Measurements from ENCODE around the gene CPEB4. TPM values are rescaled to one million over a fixed set of nuclear protein-coding genes. Genes with fewer than 3 reads are reported as not detected.
A peak's percentile ranks its signal among the peaks of the same experiment; 100 is the strongest.

CPEB4 gene
- total and polyA plus RNA-seq, 4 donors, result 14.3 to 113 (median 32.1) TPM

DNA sequence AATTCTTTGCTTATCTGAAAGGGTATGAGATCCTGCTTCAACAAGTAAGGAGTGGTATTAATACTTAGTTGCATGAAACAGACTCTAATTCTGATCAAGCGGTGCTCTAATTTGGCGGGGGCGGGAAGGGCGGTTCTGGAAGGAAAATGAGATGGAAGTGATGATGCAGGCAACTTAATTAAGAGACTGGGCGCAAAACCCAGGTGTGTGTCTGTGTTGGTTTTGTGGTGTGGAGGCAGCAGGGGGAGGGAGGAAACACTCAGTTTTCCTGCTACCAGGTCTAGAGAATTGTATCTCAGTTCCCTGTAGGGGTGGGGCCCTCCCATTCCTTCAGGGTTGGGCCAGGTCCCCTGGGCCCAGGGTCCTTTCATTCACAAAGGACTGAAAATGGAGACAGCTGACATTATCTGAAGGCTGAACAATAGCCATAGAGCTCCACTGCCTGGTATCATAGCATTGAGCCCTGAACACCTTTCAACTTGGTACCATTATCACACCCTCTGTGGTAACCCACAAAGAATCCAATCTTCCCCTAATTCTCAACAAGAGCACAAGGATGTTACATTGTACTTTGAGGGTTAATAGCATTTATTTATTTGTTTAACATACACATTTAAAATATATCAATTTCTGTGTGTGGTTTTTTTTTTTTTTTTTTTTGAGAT is 83.7 kb downstream of the CPEB4 start:
- 97% methylated on average over 5 of the region's 5 CpGs for WGBS
- H3K36me3 ChIP-seq (ENCODE audit: control insufficient read depth in 4 of 4, insufficient read depth in 3 of 4, low read depth in 1 of 4, low read length in 3 of 4), result no peaks in the 10 kb centered on the region
- no peak for DNase-seq (ENCODE audit: low spot score)
- H3K9me3 ChIP-seq (ENCODE audit: control insufficient read depth in 4 of 4, low read length in 3 of 4), result no peaks in the 10 kb centered on the region
- H3K4me3 ChIP-seq (ENCODE audit: low read depth in 1 of 3, low read length in 3 of 3), result no peak overlapping the region
- TF ChIP-seq, protein P1, sequence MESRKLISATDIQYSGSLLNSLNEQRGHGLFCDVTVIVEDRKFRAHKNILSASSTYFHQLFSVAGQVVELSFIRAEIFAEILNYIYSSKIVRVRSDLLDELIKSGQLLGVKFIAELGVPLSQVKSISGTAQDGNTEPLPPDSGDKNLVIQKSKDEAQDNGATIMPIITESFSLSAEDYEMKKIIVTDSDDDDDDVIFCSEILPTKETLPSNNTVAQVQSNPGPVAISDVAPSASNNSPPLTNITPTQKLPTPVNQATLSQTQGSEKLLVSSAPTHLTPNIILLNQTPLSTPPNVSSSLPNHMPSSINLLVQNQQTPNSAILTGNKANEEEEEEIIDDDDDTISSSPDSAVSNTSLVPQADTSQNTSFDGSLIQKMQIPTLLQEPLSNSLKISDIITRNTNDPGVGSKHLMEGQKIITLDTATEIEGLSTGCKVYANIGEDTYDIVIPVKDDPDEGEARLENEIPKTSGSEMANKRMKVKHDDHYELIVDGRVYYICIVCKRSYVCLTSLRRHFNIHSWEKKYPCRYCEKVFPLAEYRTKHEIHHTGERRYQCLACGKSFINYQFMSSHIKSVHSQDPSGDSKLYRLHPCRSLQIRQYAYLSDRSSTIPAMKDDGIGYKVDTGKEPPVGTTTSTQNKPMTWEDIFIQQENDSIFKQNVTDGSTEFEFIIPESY (IDR thresholded peaks at IDR 0.05), result no peak
- H3K9ac ChIP-seq (ENCODE audit: low read depth in 1 of 2, low read length in 2 of 2), result no peak overlapping the region
- peaks cover 4 to 15% (median 10%) of the 10 kb centered on the region in 4 donors for H3K4me1 ChIP-seq (ENCODE audit: control insufficient read depth in 4 of 4, insufficient read depth in 4 of 4, low read length in 3 of 4)
- H3K27ac ChIP-seq (ENCODE audit: low read depth in 1 of 2, low read length in 2 of 2), result no peak overlapping the region
- no peaks in the 10 kb centered on the region for H3K27me3 ChIP-seq (ENCODE audit: control insufficient read depth in 4 of 4, insufficient read depth in 4 of 4, low read length in 3 of 4)

GRCh38 chr5:173972607-173972924 is 84.4 kb downstream of the CPEB4 start:
- 77% methylated on average over 6 of the region's 6 CpGs for WGBS
- H3K9me3 ChIP-seq (ENCODE audit: control insufficient read depth in 4 of 4, low read length in 3 of 4), result no peaks in the 10 kb centered on the region
- peak overlapping the region in 1 of 2 donors; percentile 47 for H3K9ac ChIP-seq (ENCODE audit: low read depth in 1 of 2, low read length in 2 of 2)

DNA sequence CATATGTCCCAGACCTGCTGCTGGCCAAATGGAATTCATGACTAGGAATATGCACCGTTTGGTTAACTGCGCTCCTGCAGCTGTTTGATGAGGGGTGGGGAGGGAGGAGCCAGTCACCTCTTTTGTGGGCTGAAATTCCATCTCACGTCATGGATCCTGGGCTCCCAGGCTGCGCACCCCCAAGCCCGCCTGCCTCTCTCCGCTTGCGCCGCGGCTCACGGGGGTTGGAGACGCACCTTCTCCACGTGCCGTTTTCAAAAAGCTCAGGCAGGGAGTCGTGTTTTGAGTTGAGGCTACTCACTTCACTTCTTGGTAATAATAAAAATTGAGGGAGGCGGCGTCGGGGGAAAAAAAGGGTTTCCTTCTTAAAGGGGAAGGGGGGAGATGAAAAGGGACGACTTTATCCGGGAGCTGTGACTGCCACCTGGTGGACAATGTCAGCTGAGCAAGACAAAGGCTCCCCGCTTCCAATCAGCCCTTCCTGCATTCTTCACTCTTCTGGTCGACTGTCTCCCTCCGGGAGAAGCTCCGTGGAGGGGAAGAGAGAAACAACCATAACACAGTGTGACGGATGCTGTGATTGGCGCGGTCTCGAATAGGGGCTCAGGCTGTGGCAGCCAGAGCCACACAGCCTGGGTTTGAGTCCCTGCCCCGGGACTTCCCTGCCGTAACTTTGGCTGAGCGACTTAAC is 84.9 kb downstream of the CPEB4 start:
- Histone ChIP-seq H3K27me3 (ENCODE audit: control insufficient read depth in 4 of 4, insufficient read depth in 4 of 4, low read length in 3 of 4) (no peaks in the 10 kb centered on the region), H3K27ac (ENCODE audit: low read depth in 1 of 2, low read length in 2 of 2) (peak overlapping the region; percentile 4 to 17), H3K4me1 (ENCODE audit: control insufficient read depth in 4 of 4, insufficient read depth in 4 of 4, low read length in 3 of 4) (peaks cover 4 to 15% (median 10%) of the 10 kb centered on the region in 4 donors), H3K4me3 (ENCODE audit: low read depth in 1 of 3, low read length in 3 of 3) (peak overlapping the region; percentile 49 to 66 (median 53)), H3K9me3 (ENCODE audit: control insufficient read depth in 4 of 4, low read length in 3 of 4) (no peaks in the 10 kb centered on the region), H3K9ac (ENCODE audit: low read depth in 1 of 2, low read length in 2 of 2) (peak overlapping the region; percentile 56 to 59), H3K36me3 (ENCODE audit: control insufficient read depth in 4 of 4, insufficient read depth in 3 of 4, low read depth in 1 of 4, low read length in 3 of 4) (no peaks in the 10 kb centered on the region)
- DNase-seq (ENCODE audit: low spot score), result peak; percentile 83
- 8% methylated on average over 30 of the region's 30 CpGs for WGBS
- peak; percentile 48 for TF ChIP-seq YY1 (IDR thresholded peaks at IDR 0.05)
- TF ChIP-seq, protein P2, sequence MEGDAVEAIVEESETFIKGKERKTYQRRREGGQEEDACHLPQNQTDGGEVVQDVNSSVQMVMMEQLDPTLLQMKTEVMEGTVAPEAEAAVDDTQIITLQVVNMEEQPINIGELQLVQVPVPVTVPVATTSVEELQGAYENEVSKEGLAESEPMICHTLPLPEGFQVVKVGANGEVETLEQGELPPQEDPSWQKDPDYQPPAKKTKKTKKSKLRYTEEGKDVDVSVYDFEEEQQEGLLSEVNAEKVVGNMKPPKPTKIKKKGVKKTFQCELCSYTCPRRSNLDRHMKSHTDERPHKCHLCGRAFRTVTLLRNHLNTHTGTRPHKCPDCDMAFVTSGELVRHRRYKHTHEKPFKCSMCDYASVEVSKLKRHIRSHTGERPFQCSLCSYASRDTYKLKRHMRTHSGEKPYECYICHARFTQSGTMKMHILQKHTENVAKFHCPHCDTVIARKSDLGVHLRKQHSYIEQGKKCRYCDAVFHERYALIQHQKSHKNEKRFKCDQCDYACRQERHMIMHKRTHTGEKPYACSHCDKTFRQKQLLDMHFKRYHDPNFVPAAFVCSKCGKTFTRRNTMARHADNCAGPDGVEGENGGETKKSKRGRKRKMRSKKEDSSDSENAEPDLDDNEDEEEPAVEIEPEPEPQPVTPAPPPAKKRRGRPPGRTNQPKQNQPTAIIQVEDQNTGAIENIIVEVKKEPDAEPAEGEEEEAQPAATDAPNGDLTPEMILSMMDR (IDR thresholded peaks at IDR 0.05; ENCODE audit: low read depth, low read length, missing input control), result peak; percentile 95
- TF ChIP-seq RAD21 (IDR thresholded peaks at IDR 0.05), result peak; percentile 95 to 97
- TF ChIP-seq, protein P3, sequence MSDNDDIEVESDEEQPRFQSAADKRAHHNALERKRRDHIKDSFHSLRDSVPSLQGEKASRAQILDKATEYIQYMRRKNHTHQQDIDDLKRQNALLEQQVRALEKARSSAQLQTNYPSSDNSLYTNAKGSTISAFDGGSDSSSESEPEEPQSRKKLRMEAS (IDR thresholded peaks at IDR 0.05), result peak; percentile 21
- no peak for TF ChIP-seq TAF1 (conservative IDR thresholded peaks at IDR 0.05)

More at GRCh38 chr5:173972607-173972924, 84.4 kb downstream of the CPEB4 start:
- Histone ChIP-seq H3K36me3 (ENCODE audit: control insufficient read depth in 4 of 4, insufficient read depth in 3 of 4, low read depth in 1 of 4, low read length in 3 of 4) (no peaks in the 10 kb centered on the region), H3K27me3 (ENCODE audit: control insufficient read depth in 4 of 4, insufficient read depth in 4 of 4, low read length in 3 of 4) (no peaks in the 10 kb centered on the region), H3K4me1 (ENCODE audit: control insufficient read depth in 4 of 4, insufficient read depth in 4 of 4, low read length in 3 of 4) (peaks cover 4 to 15% (median 10%) of the 10 kb centered on the region in 4 donors), H3K27ac (ENCODE audit: low read depth in 1 of 2, low read length in 2 of 2) (peak overlapping the region in 1 of 2 donors; percentile 4), H3K4me3 (ENCODE audit: low read depth in 1 of 3, low read length in 3 of 3) (peak overlapping the region in 2 of 3 donors; percentile 53 to 60)
- DNase-seq (ENCODE audit: low spot score), result no peak
- no peak for TF ChIP-seq NR2F2 (IDR thresholded peaks at IDR 0.05)
- TF ChIP-seq HNF4A (conservative IDR thresholded peaks at IDR 0.05), result no peak
- TF ChIP-seq TAF1 (conservative IDR thresholded peaks at IDR 0.05), result no peak
- no peak for TF ChIP-seq HNF4G (IDR thresholded peaks at IDR 0.05)
